ENCODE results near the gene NUDT16L1. TPM values are rescaled to one million over a fixed set of nuclear protein-coding genes. Genes with fewer than 3 reads are reported as not detected.

NUDT16L1 gene
- total and polyA plus RNA-seq, 7 experiments from 2014 or later = 42.8 to 133 (median 61.5) TPM

DNA sequence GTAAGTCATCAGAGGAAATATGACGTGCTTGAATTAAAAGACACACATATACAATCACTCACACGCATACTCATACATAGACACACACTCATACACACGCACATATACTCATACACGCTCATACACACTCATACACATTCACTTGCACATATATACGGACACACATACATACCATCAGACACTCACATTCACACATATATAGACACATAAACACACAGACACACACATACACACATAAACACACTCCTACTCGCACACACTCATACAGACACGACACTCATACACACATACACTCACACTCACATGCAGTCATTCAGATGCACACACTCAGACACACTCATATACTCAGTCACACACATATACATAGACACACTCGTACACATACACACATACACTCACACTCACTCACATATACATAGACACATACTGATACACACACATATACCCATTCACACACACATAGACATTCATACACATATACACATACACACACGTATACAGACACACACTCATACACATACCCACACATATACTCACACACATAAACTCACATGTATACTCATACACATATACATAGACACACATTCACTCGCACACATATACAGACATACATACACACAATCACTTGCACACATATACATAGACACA is 24.9 kb upstream of the NUDT16L1 start:
- H3K36me3 ChIP-seq (ENCODE audit: control insufficient read depth in 2 of 3, insufficient read depth in 3 of 3, low read length in 3 of 3) = peaks cover 13 to 36% (median 16%) of the 10 kb centered on the region in 3 experiments
- POLR2A ChIA-PET = interaction anchor here (1.3 kb wide), 1 partner anchor 8 kb away, joined by 3 read pairs; no protein-coding TSS in a partner anchor
- intact Hi-C loops (cut with micrococcal nuclease) = no loop called here
- no peaks in the 10 kb centered on the region for H3K9me3 ChIP-seq (ENCODE audit: control insufficient read depth in 2 of 3, low read length in 3 of 3)
- CTCF ChIA-PET = no interaction called here
- no peak overlapping the region for H3K27ac ChIP-seq (ENCODE audit: low read depth, low read length)
- no peak overlapping the region for H3K4me3 ChIP-seq (ENCODE audit: low read length)
- H3K4me3 Mint-ChIP-seq = no peak overlapping the region
- H3K27me3 Mint-ChIP-seq = no peaks in the 10 kb centered on the region
- DNase-seq (no peak), ATAC-seq (no peak)
- peaks cover 27 to 33% of the 10 kb centered on the region in 2 donors for H3K4me1 ChIP-seq (ENCODE audit: control insufficient read depth in 2 of 2, insufficient read depth in 2 of 2, low read length in 2 of 2)
- no peaks in the 10 kb centered on the region for H3K9me3 Mint-ChIP-seq
- H3K4me1 Mint-ChIP-seq = peaks cover 15 to 39% (median 23%) of the 10 kb centered on the region in 7 donors
- H3K27me3 ChIP-seq (ENCODE audit: control insufficient read depth in 2 of 2, insufficient read depth in 2 of 2, low read length in 2 of 2) = no peaks in the 10 kb centered on the region
- H3K27ac Mint-ChIP-seq = no peak overlapping the region
- peaks cover 0 to 13% (median 4%) of the 10 kb centered on the region in 5 donors for H3K36me3 Mint-ChIP-seq

DNA sequence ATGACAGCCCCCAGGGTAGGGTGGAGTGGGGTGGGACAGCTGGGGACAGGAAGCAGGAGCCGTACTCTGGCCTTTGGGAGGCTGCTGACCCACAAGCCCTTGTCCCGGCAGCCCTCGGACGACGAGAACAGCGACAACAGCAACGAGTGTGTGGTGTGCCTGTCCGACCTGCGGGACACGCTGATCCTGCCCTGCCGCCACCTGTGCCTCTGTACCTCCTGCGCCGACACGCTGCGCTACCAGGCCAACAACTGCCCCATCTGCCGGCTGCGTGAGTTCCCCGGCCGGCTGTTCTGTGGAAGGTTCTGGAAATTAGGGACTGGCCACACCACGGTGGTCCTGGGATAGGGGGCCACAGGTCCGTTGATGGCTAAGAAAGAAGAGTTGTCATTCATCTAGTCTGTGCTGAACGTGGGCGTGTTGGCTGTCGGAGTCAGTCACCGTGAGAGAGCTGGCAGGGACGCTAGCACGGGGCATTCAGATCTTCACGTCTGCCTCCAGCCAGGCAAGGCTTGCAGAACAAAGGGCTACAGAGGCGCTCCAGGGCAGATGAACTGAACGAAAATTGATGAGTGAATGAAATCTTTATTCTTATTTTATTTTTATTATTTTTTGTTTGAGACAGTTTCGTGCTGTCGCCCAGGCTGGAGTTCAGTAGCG is 19.8 kb upstream of the NUDT16L1 start:
- H3K27me3 Mint-ChIP-seq = no peaks in the 10 kb centered on the region
- Histone ChIP-seq H3K27ac (ENCODE audit: low read depth, low read length) (no peak overlapping the region), H3K27me3 (ENCODE audit: control insufficient read depth in 2 of 2, insufficient read depth in 2 of 2, low read length in 2 of 2) (no peaks in the 10 kb centered on the region), H3K4me3 (ENCODE audit: low read length) (no peak overlapping the region), H3K36me3 (ENCODE audit: control insufficient read depth in 2 of 3, insufficient read depth in 3 of 3, low read length in 3 of 3) (peaks cover 10 to 31% (median 12%) of the 10 kb centered on the region in 3 experiments), H3K9me3 (ENCODE audit: control insufficient read depth in 2 of 3, low read length in 3 of 3) (no peaks in the 10 kb centered on the region), H3K4me1 (ENCODE audit: control insufficient read depth in 2 of 2, insufficient read depth in 2 of 2, low read length in 2 of 2) (peaks cover 19 to 28% of the 10 kb centered on the region in 2 donors)
- H3K4me1 Mint-ChIP-seq = peaks cover 24 to 35% (median 29%) of the 10 kb centered on the region in 7 donors
- ChIA-PET CTCF (no interaction called here), POLR2A (no interaction called here)
- no peak overlapping the region for H3K4me3 Mint-ChIP-seq
- peak overlapping the region in 2 of 9 donors; percentile 38 to 76 for H3K27ac Mint-ChIP-seq
- ATAC-seq = no peak
- intact Hi-C loops (cut with micrococcal nuclease) = no loop called here
- DNase-seq = no peak
- H3K36me3 Mint-ChIP-seq = peaks cover 0 to 19% (median 7%) of the 10 kb centered on the region in 5 donors
- H3K9me3 Mint-ChIP-seq = no peaks in the 10 kb centered on the region

DNA sequence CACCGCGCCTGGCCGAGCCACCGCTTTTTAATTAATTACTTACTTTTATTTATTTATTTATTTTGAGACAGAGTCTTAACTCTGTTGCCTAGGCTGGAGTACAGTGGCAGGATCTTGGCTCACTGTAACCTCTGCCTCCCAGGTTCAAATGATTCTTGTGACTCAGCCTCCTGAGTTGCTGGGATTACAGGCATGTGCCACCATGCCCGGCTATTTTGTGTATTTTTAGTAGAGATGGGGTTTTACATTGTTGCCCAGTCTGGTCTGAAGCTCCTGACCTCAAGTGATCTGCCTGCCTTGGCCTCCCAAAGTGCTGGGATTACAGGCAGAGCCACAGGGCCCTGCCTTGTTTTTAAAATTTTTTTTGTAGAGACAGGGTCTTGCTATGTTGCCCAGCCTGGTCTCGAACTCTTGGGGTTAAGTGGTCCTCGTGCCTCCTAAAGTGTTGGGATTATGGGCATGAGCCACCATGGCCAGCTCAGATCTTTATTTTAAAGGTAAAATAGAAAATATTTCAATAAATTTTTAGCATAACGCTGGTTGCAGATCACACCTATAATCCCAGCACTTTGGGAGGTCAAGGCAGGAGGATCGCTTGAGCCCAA is 18.3 kb upstream of the NUDT16L1 start:
- peak overlapping the region in 8 of 9 donors; percentile 92 to 99 (median 98) for H3K27ac Mint-ChIP-seq
- intact Hi-C loops (cut with micrococcal nuclease) = no loop called here
- ATAC-seq (no peak), DNase-seq (no peak)
- ChIA-PET CTCF (no interaction called here), POLR2A (interaction anchor here (1.0 to 1.8 kb wide), 2 partner anchors 15 to 19 kb away, joined by 4 to 6 read pairs; no protein-coding TSS in a partner anchor)
- peak overlapping the region; percentile 78 for H3K27ac ChIP-seq (ENCODE audit: low read depth, low read length)
- H3K4me3 ChIP-seq (ENCODE audit: low read length) = no peak overlapping the region
- H3K36me3 ChIP-seq (ENCODE audit: control insufficient read depth in 2 of 3, insufficient read depth in 3 of 3, low read length in 3 of 3) = peaks cover 0 to 26% (median 0%) of the 10 kb centered on the region in 3 experiments
- H3K27me3 ChIP-seq (ENCODE audit: control insufficient read depth in 2 of 2, insufficient read depth in 2 of 2, low read length in 2 of 2) = no peaks in the 10 kb centered on the region
- H3K27me3 Mint-ChIP-seq = no peaks in the 10 kb centered on the region
- H3K4me1 Mint-ChIP-seq = peaks cover 26 to 36% (median 31%) of the 10 kb centered on the region in 7 donors
- peak overlapping the region in 7 of 10 donors; percentile 34 to 86 (median 57) for H3K4me3 Mint-ChIP-seq
- no peaks in the 10 kb centered on the region for H3K9me3 ChIP-seq (ENCODE audit: control insufficient read depth in 2 of 3, low read length in 3 of 3)
- no peaks in the 10 kb centered on the region for H3K9me3 Mint-ChIP-seq
- H3K4me1 ChIP-seq (ENCODE audit: control insufficient read depth in 2 of 2, insufficient read depth in 2 of 2, low read length in 2 of 2) = peaks cover 19 to 28% of the 10 kb centered on the region in 2 donors
- peaks cover 0 to 15% (median 3%) of the 10 kb centered on the region in 5 donors for H3K36me3 Mint-ChIP-seq

DNA sequence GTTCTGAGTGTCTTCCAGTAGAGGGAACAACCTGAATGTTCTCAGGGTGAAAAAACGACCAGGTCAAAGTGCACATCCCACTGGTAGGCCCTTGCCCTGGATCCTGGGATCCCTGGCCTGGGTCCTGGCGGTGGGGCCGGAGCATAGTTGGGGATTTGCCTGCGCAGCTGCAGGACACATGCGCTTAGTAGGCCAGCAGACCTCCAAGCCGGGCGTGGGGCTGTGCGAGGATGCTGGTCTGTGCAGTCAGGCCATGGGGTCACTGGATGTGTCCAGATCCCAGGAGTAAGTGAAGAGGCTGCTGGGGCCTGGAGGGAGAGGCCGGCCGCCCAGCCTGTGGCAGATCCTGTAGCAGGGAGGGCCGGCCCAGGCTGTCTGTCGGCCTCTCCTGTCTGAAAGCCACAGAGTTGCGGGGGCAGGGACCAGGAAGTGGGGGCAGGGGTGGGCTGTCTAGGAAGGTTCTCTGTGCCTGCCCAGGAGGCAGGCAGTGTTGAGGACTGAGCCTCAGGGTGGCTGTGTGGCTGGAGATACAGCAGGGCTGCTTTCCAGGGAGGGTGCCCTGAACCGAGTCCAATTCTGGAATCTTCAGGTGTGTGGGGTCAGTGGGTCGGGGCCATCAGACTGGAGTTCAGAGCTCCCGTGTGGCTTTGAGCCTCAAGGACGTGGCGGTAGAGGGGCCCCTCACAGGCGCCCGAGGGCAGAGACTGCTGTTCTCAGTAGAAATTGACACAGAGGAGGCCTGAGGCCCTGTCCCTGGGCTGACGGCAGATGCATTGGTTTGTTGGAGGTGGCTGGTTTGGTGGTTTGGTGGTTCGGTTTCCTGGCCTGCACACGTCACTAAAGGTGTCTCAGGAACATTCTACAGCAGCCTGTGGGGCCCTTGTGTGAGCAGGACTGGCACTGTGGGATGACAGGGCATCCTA is 17.2 kb upstream of the NUDT16L1 start:
- no peaks in the 10 kb centered on the region for H3K9me3 Mint-ChIP-seq
- H3K36me3 ChIP-seq (ENCODE audit: control insufficient read depth in 2 of 3, insufficient read depth in 3 of 3, low read length in 3 of 3) = peaks cover 0 to 37% (median 0%) of the 10 kb centered on the region in 3 experiments
- DNase-seq (peak in 8 of 9 donors; percentile 62 to 80 (median 76)), ATAC-seq (peak; percentile 82)
- no peaks in the 10 kb centered on the region for H3K27me3 Mint-ChIP-seq
- peak overlapping the region; percentile 32 for H3K4me3 ChIP-seq (ENCODE audit: low read length)
- H3K4me3 Mint-ChIP-seq = peak overlapping the region; percentile 57 to 86 (median 84)
- H3K36me3 Mint-ChIP-seq = peaks cover 0 to 15% (median 3%) of the 10 kb centered on the region in 5 donors
- H3K27ac Mint-ChIP-seq = peak overlapping the region; percentile 92 to 99 (median 98)
- no peaks in the 10 kb centered on the region for H3K9me3 ChIP-seq (ENCODE audit: control insufficient read depth in 2 of 3, low read length in 3 of 3)
- H3K4me1 ChIP-seq (ENCODE audit: control insufficient read depth in 2 of 2, insufficient read depth in 2 of 2, low read length in 2 of 2) = peaks cover 19 to 28% of the 10 kb centered on the region in 2 donors
- intact Hi-C loops (cut with micrococcal nuclease) = loop anchor here (1.0 to 2.0 kb wide), 5 partner anchors 11 to 52 kb away; partner anchors contain the start of genes MGRN1 (in 2 of the 2) and NUDT16L1 (in 2 of the 2)
- peak overlapping the region; percentile 78 for H3K27ac ChIP-seq (ENCODE audit: low read depth, low read length)
- no peaks in the 10 kb centered on the region for H3K27me3 ChIP-seq (ENCODE audit: control insufficient read depth in 2 of 2, insufficient read depth in 2 of 2, low read length in 2 of 2)
- ChIA-PET POLR2A (interaction anchor here (0.6 to 1.8 kb wide), 7 partner anchors 9 to 60 kb away, joined by 3 to 10 read pairs (median 4); no protein-coding TSS in a partner anchor), CTCF (interaction anchor here (0.7 kb wide), 1 partner anchor 129 kb away, joined by 3 read pairs; no protein-coding TSS in a partner anchor)
- peaks cover 29 to 36% (median 31%) of the 10 kb centered on the region in 7 donors for H3K4me1 Mint-ChIP-seq

DNA sequence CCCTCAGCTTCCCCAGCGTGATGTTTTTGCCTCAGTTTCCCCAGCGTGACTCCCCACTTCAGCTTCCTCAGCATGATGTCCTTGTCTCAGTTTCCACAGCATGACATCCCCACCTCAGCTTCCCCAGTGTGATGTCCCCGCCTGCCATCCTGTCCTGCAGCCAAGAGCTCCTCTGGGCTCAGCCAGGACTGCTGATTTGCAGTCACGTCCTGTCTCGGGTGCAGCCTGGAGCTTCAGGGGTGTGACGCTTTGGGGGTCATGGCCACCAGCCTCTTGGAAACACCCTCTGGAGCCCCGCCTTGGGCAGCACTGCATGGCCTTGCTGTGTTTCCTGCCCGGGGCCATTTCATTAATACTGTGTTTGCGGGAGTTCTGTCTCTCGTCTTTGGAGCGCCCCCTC is 16.5 kb upstream of the NUDT16L1 start:
- Mint-ChIP-seq H3K9me3 (no peaks in the 10 kb centered on the region), H3K27ac (peak overlapping the region; percentile 92 to 99 (median 98)), H3K4me1 (peaks cover 31 to 40% (median 35%) of the 10 kb centered on the region in 7 donors), H3K27me3 (no peaks in the 10 kb centered on the region), H3K36me3 (peaks cover 0 to 18% (median 3%) of the 10 kb centered on the region in 5 donors), H3K4me3 (peak overlapping the region; percentile 57 to 86 (median 84))
- H3K27me3 ChIP-seq (ENCODE audit: control insufficient read depth in 2 of 2, insufficient read depth in 2 of 2, low read length in 2 of 2) = no peaks in the 10 kb centered on the region
- H3K36me3 ChIP-seq (ENCODE audit: control insufficient read depth in 2 of 3, insufficient read depth in 3 of 3, low read length in 3 of 3) = peaks cover 0 to 42% (median 0%) of the 10 kb centered on the region in 3 experiments
- peaks cover 19 to 28% of the 10 kb centered on the region in 2 donors for H3K4me1 ChIP-seq (ENCODE audit: control insufficient read depth in 2 of 2, insufficient read depth in 2 of 2, low read length in 2 of 2)
- ChIA-PET CTCF (no interaction called here), POLR2A (interaction anchor here (0.6 to 1.8 kb wide), 6 partner anchors 9 to 90 kb away, joined by 3 to 10 read pairs (median 4); no protein-coding TSS in a partner anchor)
- intact Hi-C loops (cut with micrococcal nuclease) = loop anchor here (1.0 to 2.0 kb wide), 5 partner anchors 12 to 53 kb away; partner anchors contain the start of genes MGRN1 (in 2 of the 2) and NUDT16L1 (in 2 of the 2)
- DNase-seq = no peak
- H3K9me3 ChIP-seq (ENCODE audit: control insufficient read depth in 2 of 3, low read length in 3 of 3) = no peaks in the 10 kb centered on the region
- ATAC-seq = no peak
- peak overlapping the region; percentile 32 for H3K4me3 ChIP-seq (ENCODE audit: low read length)
- peak overlapping the region; percentile 78 for H3K27ac ChIP-seq (ENCODE audit: low read depth, low read length)
